ENCODE measurements around the gene TCF7L2.

- TF ChIP-seq, protein P1, sequence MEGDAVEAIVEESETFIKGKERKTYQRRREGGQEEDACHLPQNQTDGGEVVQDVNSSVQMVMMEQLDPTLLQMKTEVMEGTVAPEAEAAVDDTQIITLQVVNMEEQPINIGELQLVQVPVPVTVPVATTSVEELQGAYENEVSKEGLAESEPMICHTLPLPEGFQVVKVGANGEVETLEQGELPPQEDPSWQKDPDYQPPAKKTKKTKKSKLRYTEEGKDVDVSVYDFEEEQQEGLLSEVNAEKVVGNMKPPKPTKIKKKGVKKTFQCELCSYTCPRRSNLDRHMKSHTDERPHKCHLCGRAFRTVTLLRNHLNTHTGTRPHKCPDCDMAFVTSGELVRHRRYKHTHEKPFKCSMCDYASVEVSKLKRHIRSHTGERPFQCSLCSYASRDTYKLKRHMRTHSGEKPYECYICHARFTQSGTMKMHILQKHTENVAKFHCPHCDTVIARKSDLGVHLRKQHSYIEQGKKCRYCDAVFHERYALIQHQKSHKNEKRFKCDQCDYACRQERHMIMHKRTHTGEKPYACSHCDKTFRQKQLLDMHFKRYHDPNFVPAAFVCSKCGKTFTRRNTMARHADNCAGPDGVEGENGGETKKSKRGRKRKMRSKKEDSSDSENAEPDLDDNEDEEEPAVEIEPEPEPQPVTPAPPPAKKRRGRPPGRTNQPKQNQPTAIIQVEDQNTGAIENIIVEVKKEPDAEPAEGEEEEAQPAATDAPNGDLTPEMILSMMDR (IDR thresholded peaks at IDR 0.05): no peak
- TF ChIP-seq POLR2A (IDR thresholded peaks at IDR 0.05): no peak
These were observed 218.5 kb downstream of the TCF7L2 start for GRCh38 chr10:113168584-113168983.
